Raji (cell line): ENCODE measurements around the gene ADK.

Experiments
- POLR2A ChIP-seq: IDR thresholded peaks from 2 replicates; pipeline ENCODE4 v1.6.1; 2011; ENCODE audit warnings: low read depth, low read length, control low read depth; ENCODE audit not compliant: insufficient read depth

Gene ADK

GRCh38 chr10:74539317-74539716 is 388.3 kb downstream of the ADK start:
- no peak for TF ChIP-seq POLR2A

- TF ChIP-seq POLR2A = no peak
Observed at GRCh38 chr10:74541375-74541774, 390.4 kb downstream of the ADK start.

DNA sequence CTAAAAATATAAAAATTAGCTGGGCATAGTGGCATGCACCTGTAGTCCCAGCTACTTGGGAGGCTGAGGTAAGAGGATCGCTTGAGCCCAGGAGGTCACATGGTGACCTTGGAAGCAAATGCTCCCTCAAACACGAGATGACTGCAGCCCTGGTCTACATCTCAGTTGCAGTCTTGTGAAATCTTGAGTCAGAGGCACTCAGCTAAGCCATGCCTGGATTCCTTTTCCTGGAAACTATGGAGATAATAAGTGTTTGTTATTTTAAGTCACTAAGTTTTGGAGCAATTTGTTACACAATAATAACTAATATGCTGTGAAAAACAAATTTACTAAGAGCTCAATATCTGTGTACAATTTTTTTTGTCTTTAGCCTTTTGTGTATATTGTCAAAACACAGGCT is 391.1 kb downstream of the ADK start:
- no peak for TF ChIP-seq POLR2A

GRCh38 chr10:74543276-74543675 is 392.3 kb downstream of the ADK start:
- TF ChIP-seq POLR2A = no peak

DNA sequence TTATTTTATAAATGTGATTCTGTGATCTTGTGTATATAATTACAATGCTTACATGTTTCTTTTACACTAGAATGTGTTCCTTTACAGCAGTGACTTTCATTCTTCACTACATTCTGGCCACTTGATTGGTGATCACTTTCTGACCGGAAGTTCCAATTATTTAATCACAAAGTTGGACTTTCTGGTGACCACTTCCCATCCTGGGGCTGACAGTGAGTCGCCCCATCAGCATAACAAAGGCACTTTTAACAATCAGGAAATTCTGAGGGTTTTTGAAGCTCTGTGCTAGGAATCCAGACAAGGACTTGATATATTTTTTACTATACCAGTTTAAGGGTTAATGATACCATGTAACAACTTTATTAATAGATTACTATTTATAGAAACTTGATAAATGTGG is 393.1 kb downstream of the ADK start:
- no peak for TF ChIP-seq POLR2A

DNA sequence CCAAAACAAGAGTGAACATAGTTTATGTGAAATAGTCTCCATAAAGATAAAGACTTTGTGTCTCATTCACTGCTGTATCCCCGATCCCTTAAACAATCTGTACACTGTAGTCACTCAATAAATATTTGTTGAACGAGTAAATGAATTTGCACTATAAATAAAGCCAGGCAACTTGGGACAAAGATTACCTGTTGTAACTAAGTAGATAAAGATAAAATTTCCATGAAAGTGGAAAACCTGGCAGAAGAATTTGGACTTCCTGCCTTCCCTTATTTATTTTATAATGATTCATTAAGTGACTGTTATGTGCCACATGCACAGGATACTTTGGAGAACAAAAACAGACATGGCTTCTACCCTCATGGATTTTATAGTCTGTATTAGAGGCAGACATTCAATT is 397.7 kb downstream of the ADK start:
- no peak for TF ChIP-seq POLR2A

- TF ChIP-seq POLR2A = no peak
Observed at GRCh38 chr10:74556072-74556705, 405.2 kb downstream of the ADK start.

GRCh38 chr10:74557098-74557497 is 406.1 kb downstream of the ADK start:
- TF ChIP-seq POLR2A = no peak

DNA sequence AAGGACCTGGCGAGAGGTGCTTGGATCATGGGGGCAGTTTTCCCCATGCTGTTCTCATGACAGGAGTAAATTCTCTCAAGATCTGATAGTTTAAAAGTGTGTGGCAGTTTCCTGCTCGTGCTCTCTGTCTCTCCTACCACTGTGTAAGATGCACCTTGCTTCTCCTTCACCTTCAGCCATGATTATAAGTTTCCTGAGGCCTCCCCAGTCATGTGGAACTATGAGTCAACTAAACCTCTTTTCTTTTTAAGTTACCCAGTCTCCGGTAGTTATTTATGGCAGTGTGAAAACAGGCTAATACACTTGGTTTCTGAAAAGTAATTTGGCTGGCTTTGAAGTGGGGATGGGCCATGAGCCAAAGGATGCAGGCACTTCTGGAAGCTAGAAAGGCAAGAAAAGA is 407.4 kb downstream of the ADK start:
- no peak for TF ChIP-seq POLR2A

- TF ChIP-seq POLR2A = no peak
Observed at GRCh38 chr10:74558897-74559296, 407.9 kb downstream of the ADK start.

- no peak for TF ChIP-seq POLR2A
Observed at GRCh38 chr10:74575191-74575720, 424.2 kb downstream of the ADK start.

DNA sequence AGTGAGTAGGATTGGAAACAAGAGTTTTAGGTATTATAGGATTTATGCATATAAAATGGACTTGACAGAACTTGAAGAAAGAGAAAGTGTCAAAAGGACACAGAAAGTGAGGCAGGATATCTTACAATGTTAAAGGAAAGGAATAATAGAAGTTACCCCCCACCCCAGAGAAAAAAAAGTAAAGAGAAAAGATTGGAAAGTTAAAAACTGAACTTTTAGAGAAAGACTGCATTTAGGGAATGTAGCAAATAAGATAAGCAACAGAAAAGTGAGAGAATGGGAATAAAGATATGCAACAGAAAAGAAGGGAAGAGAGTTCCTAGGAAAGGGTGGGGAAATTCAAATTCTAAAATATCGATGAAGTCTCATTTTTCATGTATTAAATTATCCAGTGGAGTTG is 424.9 kb downstream of the ADK start:
- no peak for TF ChIP-seq POLR2A

GRCh38 chr10:74576586-74576985 is 425.6 kb downstream of the ADK start:
- TF ChIP-seq POLR2A = no peak

GRCh38 chr10:74582566-74582965 is 431.5 kb downstream of the ADK start:
- no peak for TF ChIP-seq POLR2A

GRCh38 chr10:74585231-74586087 is 434.4 kb downstream of the ADK start:
- no peak for TF ChIP-seq POLR2A

DNA sequence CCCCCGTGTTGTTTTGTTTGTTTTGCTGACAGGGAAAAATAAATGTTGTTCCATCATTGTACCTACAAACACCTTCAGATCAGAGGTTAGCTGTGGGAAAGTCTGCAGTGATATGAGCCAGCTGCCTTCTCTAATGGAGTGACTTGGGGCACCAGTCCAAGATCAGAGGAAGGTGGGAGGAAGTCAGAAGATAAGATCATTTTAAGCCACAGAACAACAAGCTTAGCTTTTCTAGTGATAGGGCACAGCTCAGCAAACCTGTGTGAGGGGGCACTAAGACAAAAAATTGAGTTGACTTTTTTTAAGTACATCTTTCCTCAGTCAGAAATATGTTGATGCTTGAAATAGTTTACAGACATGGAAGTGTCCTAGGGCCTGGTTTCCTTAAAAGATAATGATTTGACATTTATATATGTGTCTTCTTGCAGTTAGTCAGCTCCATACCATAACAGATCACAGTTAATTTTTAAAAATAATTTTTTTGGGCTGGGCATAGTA is 435.1 kb downstream of the ADK start:
- no peak for TF ChIP-seq POLR2A
